Right lobe of liver (tissue), 6 donors: ENCODE measurements around the gene SPINDOC. TPM values are rescaled to one million over a fixed set of nuclear protein-coding genes. Genes with fewer than 3 reads are reported as not detected.
"Not testable (repeated sequence)": the region's sequence is repeated elsewhere in the genome, so short reads cannot be mapped to it uniquely, and the experiment has no call there.

Source experiments
- ATAC-seq, 4 donors: fragments of 200-7000 bp; cut with Tn5 transposase; one replicate each; pipeline ENCODE4 v1.9.1; 2020; ENCODE audit warnings: mild to moderate bottlenecking in 4 of 4, moderate library complexity in 4 of 4
- DNase-seq, 3 donors: peaks; one replicate each; pipeline ENCODE4 v3.0.0-alpha.2; 2020
- H3K27ac ChIP-seq, 3 donors: fragments of 200-600 bp; one replicate each; pipeline ENCODE4 v1.8.0; 2022
- H3K27me3 ChIP-seq, 2 donors: fragments of 200-600 bp; one replicate each; pipeline ENCODE4 v1.8.0; 2022
- H3K36me3 ChIP-seq, 4 donors: fragments of 200-600 bp; sonication (generic) in 1 of 4; one replicate each; pipeline versions ENCODE4 v1.5.1 to v1.8.0; 2017 to 2022; ENCODE audit warnings: control low read depth in 1 of 4
- H3K4me1 ChIP-seq, 4 donors: fragments of 200-600 bp; sonication (generic) in 1 of 4; one replicate each; pipeline versions ENCODE4 v1.5.1 to v1.8.0; 2017 to 2022; ENCODE audit warnings: control low read depth in 1 of 4
- H3K4me3 ChIP-seq, 3 donors: fragments of 200-600 bp; one replicate each; pipeline ENCODE4 v1.8.0; 2022
- H3K9me3 ChIP-seq, 4 donors: fragments of 200-600 bp; sonication (generic) in 1 of 4; one replicate each; pipeline versions ENCODE4 v1.5.1 to v1.8.0; 2017 to 2022; ENCODE audit warnings: control low read depth in 1 of 4
- CTCF ChIP-seq, 4 donors: fragments of 200-600 bp in 3 of 4; fragments of 450-650 bp in 1 of 4; IDR thresholded peaks; one replicate each; pipeline versions ENCODE4 v1.5.1 to v1.8.0; 2016 to 2022; ENCODE audit warnings: antibody characterized with exemption in 4 of 4, mild to moderate bottlenecking in 2 of 4
- POLR2A ChIP-seq: fragments of 450-650 bp; IDR thresholded peaks from one replicate; pipeline ENCODE4 v1.6.1; 2017; ENCODE audit warnings: antibody characterized with exemption, mild to moderate bottlenecking
- WGBS: methylation state at CpG from one replicate; pipeline ENCODE4 v1.1.6; 2018; ENCODE audit warnings: low coverage, low lambda C conversion rate; ENCODE audit not compliant: insufficient coverage; ENCODE audit errors: missing lambda C conversion rate; 5-methylcytosine and 5-hydroxymethylcytosine counted together
- intact Hi-C, 2 donors: fragments of 100-400 bp; cut with DNase I; formaldehyde crosslinking; loops; one replicate each; pipeline versions ENCODE4 v1.11.2 to v1.14.1; 2022
- total RNA-seq, 6 experiments: library from RNA; depleted of rRNA in 2 of 6; stranded (reverse); fragments of >200 nt in 2 of 6; fragmentation: NEBNext Ultra II Directional in 3 of 6; extraction: Animal tissue kit (Norgen Biotek cat#: 25700) in 3 of 6; gene quantifications; one replicate each; pipeline versions ENCODE4 v1.1.0 to v1.2.4, GENCODE V29; 2016 to 2023
- donor health status: DM: no; HTN: yes; CAD: no.
- donor health status: DM: no; HTN: no; CAD: no.
- donor health status: DM: no; HTN: no; CAD: no.
- donor health status: DM: no; HTN: yes; CAD: no.
- donor health status: DM: no; HTN: yes; CAD: no.

The SPINDOC gene
- total RNA-seq, 6 experiments from 2014 or later: 2.2 to 5.0 (median 2.7) TPM

GRCh38 chr11:63805844-63806415 is 7.3 kb upstream of the SPINDOC start:
- no peaks in the 10 kb centered on the region for H3K4me1 ChIP-seq
- ATAC-seq: peak; percentile 86 to 96 (median 92)
- H3K4me3 ChIP-seq: no peak overlapping the region
- 66% methylated on average over 7 of the region's 9 CpGs for WGBS
- intact Hi-C loops: no loop called here
- no peak overlapping the region for H3K27ac ChIP-seq
- H3K9me3 ChIP-seq: no peaks in the 10 kb centered on the region
- DNase-seq: no peak
- no peaks in the 10 kb centered on the region for H3K36me3 ChIP-seq
- no peaks in the 10 kb centered on the region for H3K27me3 ChIP-seq
- no peak for TF ChIP-seq POLR2A
- no peak for TF ChIP-seq CTCF (IDR thresholded peaks at IDR 0.05)

- H3K27me3 ChIP-seq, H3K4me3 ChIP-seq, ATAC-seq, H3K4me1 ChIP-seq, H3K36me3 ChIP-seq, H3K9me3 ChIP-seq, DNase-seq, H3K27ac ChIP-seq, intact Hi-C loops: not testable (repeated sequence)
- 80% methylated on average over 1 of the region's 11 CpGs for WGBS
These were observed 2.9 kb upstream of the SPINDOC start for GRCh38 chr11:63810383-63810782.

- intact Hi-C loops: no loop called here
- no peaks in the 10 kb centered on the region for H3K27me3 ChIP-seq
- DNase-seq (no peak), ATAC-seq (no peak)
- no peaks in the 10 kb centered on the region for H3K9me3 ChIP-seq
- peaks cover 0 to 5% (median 0%) of the 10 kb centered on the region in 4 donors for H3K4me1 ChIP-seq
- TF ChIP-seq CTCF (IDR thresholded peaks at IDR 0.05) (no peak), POLR2A (no peak)
- H3K36me3 ChIP-seq: no peaks in the 10 kb centered on the region
- H3K27ac ChIP-seq: no peak overlapping the region
- WGBS: 90% methylated on average over 3 of the region's 3 CpGs
- no peak overlapping the region for H3K4me3 ChIP-seq
These were observed 1.7 kb upstream of the SPINDOC start for GRCh38 chr11:63811522-63811921.

- Histone ChIP-seq H3K36me3 (peaks cover 0 to 3% (median under 1%) of the 10 kb centered on the region in 4 donors), H3K4me3 (peak overlapping the region; percentile 66 to 79 (median 74))
These were observed 517 bp downstream of the SPINDOC start for GRCh38 chr11:63813563-63814382.

More at GRCh38 chr11:63813563-63814382, 517 bp downstream of the SPINDOC start:
- TF ChIP-seq POLR2A (no peak), CTCF (IDR thresholded peaks at IDR 0.05) (no peak)
- DNase-seq (peak in 2 of 3 donors; percentile 51 to 64), ATAC-seq (peak; percentile 44 to 64 (median 52))
- 20% methylated on average over 10 of the region's 74 CpGs for WGBS
- H3K4me1 ChIP-seq: peaks cover 0 to 5% (median 0%) of the 10 kb centered on the region in 4 donors
- peak overlapping the region; percentile 50 to 68 (median 55) for H3K27ac ChIP-seq
- H3K27me3 ChIP-seq: no peaks in the 10 kb centered on the region
- H3K9me3 ChIP-seq: no peaks in the 10 kb centered on the region
- intact Hi-C loops: no loop called here
